Stimulated activated CD4-positive, alpha-beta T cell treated with anti-CD3 and anti-CD28 coated beads, Interleukin-1b, Interleukin-23, amount 100 ng/mL, for 48 hours (primary cell): ENCODE measurements around the gene FRK.
"Not testable (repeated sequence)": the region's sequence is repeated elsewhere in the genome, so short reads cannot be mapped to it uniquely, and the experiment has no call there.

Experiments used
- DNase-seq: peaks from one replicate; pipeline ENCODE4 v3.0.0-alpha.2; 2020

The FRK gene

DNA sequence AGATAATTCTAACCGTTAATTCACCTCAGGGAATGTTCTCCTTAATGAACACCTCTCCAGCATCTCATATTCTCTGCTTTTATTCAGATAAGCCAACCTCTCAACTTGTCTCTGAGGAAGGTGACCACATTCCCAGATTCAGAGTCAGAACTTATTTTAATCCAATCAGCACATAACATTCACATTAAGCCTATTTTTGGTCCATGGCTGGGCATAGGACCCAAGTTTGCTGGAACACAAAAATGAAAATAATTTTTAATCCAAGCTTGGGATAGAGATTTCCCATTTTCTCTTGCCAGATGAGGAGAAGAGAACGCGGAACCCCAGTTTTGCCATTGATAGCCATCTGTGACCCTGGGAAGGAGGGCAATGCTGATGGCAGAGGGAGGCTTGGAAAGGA lies 126.5 kb downstream of the FRK start:
- DNase-seq = no peak

DNA sequence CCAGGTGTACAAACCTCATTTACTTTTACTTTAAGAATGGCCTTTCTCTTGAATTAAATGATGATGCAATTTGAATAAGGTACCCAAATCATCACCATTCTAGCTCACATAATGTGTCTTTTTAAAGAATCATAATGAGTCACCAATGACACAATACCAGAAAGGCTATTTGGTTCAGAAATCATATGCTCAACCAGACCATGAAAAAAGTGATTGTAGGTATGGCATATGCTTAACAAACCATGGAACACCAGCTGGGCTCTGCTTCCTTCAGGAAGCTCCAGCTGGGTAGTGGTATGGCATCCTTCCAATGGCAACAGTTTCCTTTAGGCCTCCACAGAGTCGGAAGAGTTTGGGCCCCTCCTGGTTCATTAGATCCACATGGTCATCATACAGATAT lies 128.2 kb downstream of the FRK start:
- no peak for DNase-seq

DNA sequence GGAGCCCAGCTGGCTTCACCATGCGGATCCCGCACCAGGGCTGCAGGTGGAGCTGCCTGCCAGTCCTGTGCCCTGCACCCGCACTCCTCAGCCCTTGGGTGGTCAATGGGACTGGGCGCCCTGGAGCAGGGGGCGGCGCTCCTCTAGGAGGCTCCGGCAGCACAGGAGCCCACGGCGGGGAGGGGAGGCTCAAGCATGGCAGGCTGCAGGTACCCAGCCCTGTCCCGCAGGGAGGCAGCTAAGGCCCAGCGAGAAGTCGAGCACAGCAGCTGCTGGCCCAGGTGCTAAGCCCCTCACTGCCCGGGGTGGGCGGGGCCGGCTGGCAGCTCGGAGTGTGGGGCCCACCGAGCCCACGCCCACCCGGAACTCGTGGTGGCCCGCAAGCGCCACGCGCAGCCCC lies 132.7 kb downstream of the FRK start:
- DNase-seq = not testable (repeated sequence)

DNA sequence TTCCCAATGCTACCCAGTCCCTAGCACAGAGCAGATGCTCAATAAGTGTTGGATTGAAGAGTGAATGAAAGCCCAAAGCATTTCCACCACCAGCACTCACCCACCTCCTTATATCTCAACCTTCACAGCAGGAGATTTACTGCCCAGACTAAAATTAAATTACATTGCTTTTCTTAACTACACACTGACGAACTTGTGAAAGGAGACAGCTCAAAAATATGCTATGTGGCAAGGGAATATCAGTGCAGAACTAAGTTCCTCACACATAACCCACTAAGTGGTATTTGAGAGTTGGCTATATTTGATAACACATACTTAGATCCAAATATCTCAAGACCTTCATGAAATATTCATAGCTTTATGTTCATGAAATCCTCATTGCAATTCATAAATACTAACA lies 137.7 kb downstream of the FRK start:
- no peak for DNase-seq

DNA sequence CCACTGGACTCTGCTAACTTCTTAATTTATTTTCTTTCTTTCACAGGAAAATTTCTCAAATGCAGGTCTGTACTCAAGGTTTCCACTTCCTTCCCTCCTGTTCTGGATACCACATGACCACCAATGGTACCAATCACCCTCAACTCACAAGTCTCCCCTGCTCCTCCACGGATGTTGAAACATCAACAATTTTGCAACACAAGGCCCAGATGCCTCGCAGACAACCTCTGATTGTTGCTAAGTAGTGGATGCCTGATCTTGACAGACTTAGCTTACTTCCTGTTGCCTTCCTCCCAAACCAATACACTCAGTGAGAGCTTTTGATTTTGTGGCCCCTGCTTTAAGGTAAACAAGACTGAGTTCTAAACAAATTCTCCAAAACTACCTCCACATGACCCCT lies 146.6 kb downstream of the FRK start:
- no peak for DNase-seq

DNA sequence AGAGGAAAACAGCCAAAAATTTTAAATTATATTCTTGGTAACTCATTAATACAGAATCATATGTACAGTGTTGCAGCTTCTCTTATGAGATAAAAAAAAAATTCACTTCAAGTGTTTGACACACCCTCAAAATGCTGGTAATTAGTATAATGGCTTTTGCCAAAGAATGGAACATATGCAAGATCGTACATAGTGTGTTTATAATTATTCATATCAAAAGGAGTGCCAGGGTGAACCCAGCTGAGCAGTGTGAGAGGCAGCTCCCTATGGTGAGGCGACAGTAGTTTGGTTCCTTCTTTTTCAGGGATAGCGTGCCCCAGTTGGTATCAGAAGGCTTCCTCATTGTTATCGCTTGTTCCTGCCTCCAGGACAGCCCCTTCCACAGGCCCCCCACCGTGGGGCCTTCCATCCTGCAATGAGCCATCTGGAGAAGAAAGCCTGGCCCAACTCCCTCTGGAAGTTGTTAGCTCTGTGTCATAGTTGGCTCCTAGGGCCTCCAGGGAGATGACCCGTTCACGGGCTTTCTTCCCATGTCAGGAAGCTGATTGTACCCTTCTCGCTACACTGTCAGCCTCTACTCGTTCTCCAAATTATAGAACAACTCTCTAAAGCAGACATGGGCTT lies 150.7 kb downstream of the FRK start:
- no peak for DNase-seq

DNA sequence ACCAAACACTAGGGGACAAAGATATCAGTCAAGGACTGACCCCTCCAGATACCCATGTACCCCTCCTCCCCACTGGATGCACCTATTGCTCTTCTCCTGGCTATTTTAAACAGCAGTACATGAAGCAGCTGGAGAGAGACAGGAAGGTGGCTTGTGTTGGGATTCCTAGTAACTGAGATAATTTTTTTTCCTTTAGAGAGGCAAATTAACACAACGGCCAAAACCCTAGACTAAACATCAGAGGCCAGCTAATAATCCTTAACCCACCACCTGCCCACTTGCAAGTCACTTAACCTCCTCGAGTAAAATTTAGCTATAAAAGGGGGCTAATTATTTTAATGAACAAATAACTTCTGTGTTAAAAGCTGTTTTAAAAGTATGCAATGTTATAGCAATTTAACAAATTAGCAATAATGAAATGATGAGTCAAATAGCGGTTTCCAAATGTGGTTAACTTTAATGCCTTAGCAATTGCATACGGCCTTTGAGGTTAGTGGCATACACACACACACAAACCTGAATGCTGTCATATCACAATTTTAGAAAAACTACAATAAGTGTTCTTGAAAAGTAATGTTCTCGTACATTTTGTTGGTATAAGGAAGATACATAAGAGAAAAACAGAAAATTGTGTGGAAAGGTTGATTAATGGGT lies 151.7 kb downstream of the FRK start:
- no peak for DNase-seq

DNA sequence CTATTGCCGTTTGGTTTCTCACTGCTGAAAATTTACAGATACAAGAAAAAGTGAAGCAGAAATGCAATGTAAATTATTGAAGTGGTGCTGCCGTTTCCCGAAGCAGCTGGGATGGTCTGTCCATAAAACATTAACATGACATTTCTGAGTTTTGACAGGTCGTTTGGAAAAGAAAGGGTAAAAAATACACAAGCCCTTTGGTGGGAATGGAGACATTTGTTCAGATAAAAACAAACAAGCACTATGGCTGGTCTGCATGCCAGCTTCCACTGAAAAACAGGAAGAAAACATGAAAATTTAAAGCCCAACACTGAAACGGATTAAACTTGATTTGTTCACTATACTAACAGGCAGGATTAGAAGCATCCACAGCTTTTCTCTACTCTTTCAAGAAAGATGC lies 155.2 kb downstream of the FRK start:
- DNase-seq = no peak

DNA sequence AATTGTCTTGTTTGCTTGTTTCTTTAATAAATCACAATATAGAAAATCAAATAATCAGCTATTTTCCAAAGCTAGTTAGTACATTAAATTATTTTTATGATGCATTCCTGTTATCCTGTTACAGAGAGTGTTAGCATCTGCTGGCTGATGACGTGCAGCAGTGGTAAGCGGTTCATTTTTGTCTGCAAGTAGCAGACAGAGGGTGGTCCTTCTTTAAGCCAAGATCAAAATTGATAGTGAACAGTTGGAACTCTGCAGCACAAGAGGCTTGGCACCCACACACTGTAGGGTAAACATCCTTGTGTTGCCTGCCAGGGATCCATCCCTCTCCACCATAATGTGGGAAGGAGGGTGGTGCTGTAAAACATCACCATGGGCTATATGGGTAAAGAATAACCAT lies 158.3 kb downstream of the FRK start:
- DNase-seq = no peak

DNA sequence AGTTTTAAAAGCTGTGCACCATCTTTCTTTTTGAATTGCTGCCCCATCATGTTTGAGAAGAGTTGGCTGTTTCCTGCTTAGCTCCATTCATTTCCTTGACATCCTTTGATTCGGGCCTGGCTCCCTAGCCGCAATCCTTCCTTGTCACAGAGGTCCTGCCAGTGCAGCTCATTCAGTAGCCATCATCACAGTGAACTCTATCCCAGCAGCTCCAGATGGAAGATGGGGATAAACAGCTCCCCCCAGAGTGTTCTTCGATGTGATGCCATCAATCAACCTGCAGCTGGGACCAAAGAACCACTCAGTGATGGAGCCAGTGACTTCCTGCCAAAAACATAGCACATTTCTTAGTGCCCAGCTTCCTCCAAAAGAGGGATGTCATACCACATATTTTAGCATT lies 158.8 kb downstream of the FRK start:
- DNase-seq = no peak

DNA sequence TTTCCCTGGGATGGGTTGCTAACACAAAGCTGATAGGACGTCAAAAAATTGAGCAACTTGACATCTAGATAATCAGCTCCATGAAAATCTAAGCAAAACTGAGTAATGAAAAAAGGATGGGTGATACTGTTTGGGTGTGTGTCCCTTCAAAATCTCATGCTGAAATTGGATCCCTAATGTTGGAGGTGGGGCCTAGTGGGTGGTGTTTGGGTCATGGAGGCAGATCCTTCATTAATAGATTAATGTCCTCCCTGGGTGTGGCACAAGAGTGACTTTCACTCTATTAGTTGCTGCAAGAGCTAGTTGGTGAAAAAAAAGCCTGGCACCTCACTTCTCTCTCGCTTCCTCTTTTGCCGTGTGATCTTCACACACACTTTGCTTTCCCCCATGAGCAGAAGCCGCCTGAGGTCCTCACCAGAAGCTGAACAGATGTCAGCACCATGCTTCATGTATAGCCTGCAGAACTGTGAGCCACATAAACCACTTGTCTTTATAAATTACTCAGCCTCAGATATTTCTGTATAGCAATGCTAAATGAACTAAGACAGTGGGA lies 160.9 kb downstream of the FRK start:
- no peak for DNase-seq

DNA sequence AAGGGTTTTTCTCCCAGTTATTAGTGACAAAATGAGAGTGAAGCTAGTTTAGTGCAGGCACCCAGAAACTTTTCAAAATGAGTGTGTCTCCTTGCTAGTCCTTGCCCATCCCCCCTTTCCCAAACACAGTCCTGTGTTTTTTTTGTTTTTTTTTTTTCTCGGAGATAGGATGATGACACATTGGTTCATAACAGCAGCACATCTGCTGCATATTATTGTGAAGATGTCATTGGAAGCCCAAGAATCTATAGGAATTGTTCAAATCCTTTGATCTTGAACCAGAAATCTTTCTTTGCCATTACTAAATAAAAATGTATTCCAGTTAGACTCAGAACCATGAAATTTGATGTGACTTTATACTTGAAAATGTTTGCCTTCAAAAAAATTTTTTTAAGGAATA lies 162.4 kb downstream of the FRK start:
- DNase-seq = no peak

DNA sequence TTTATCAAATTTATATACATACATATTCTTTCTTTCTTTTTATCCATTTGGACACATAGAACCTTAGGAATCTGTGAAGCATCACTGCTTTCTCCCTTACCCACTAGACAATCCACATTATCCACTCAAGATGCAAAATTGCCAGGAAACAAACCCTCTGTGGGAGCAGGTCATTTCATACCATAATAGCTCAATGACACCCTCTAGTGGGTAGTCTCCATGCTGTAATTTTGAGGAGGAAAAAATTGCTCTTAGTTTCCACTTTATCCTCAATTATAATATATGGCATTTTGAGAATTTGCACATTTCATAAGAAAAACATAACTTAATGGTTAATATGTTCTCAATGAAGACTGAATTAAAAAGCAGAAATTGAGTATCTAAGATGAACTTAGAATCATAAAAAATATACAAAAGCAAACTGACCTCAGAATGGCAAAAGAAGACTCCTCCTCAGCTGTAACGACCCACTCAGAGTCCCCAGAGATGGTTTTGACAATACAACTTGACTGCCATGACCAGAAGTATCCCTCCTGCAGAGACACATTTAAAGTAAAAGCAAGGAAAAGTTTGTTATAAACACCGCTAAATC lies 164.1 kb downstream of the FRK start:
- DNase-seq = no peak

DNA sequence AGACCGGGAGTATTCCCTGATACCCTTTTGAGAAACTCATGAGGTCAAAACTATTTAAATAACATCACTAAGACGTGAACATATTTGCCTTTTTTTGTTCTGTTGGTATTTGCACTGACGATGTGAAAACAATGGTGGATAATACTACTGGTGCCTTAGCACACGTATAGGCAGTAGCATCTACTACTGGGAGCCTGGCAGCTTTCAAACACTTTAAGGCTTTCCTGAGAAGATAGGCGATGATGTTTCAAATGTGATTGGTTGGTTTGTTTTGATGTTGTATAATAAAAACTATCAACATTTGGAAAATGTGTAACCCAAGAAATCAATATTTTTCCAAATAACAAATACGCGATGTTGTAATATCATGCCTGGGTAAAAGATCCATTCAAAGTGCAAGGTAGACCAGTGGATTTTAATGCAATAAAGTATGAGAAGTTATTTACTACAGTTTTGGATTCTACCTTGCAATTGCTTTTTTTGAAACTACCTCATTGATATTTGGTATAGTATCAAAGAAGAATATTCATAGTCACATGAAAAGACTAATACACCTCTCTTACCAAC lies 166.2 kb downstream of the FRK start:
- no peak for DNase-seq

DNA sequence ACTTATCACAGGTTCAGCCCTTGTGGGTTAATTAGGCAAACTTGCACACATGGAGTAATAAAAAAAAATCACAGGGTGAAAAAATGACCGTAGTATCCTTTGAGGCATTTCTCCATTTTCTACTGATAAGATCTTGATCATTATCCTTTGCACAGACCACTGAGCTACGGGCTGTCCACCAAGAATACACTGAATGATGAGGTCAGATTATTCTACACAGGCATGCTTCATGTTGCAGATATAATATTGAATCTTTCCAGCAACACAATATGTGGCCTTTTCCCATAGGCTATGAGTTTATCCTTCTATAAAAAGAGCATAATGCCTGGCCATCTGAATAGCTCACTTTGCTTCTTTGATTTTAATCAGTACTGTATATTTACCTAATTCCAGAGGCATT lies 168.9 kb downstream of the FRK start:
- DNase-seq = no peak

DNA sequence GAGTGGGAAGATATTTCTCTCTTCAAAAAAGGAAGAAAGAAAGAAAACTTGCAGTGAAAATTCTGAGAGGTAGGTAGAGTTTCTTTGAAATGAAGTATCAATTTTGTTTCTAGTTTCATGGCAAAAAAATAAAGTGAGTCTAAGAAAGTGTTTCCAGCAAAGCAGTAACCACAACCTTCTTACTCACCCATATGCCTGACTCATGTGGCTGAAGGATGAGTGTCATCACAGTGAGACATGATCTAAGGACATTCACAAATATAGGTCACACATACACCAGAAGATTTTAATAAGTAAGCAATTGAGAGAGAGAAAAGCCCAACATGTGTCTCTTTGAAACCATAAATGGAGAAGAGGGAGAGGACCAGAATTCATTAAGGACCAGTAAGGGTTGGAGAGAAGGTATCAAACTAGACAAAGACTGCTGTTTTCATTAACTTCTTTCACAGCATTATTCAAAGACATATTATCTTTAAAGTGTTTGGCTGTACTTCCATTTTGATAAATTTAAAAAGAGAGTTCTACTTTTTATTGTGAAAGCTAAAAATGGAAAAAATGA lies 169.5 kb downstream of the FRK start:
- peak; percentile 8 for DNase-seq

DNA sequence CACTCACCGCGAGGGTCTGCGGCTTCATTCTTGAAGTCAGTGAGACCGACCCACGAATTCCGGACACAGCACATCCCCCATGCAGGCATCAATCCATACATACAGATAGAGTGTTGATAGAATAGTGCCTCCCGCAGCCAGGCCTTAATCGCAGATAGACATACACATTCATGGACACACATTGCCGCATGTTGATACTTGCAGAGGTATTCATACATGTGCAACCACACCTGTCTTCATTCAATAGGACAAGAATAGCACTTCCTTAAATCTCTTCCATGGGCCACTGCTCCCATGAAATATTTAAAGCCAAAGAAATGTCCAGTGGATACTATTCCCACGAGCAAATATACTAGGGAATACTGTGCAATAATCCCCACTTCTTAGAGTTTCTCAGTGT lies 170.5 kb downstream of the FRK start:
- DNase-seq = no peak

DNA sequence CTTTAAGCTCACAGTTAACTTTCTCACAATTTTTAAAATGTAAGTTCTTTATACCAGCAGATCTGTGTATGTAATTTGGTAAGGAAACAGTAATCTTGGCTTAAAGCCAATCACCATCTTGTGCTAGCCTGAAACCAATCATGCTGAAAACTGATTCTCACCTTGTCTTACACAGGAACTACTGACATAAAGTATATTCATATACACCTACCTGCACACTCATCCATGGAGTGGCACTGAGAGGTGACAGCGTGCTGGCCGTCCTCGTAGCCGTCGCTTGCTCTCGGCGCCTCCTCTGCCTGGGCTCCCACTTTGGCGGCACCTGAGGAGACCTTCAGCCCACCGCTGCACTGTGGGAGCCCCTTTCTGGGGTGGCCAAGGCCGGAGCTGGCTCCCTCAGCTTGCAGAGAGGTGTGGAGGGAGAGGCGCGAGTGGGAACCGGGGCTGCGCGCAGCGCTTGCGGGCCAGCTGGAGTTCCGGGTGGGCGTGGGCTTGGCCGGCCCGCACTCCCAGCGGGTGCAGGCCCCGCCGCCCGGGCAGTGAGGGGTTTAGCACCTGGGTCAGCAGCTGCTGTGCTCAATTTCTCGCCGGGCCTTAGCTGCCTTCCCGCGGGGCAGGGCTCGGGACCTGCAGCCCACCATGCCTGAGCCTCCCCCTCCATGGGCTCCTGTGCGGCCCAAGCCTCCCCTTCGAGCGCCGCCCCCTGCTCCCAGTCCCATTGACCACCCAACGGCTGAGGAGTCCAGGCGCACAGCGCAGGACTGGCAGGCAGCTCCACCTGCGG lies 171.8 kb downstream of the FRK start:
- DNase-seq = peak; percentile 3

DNA sequence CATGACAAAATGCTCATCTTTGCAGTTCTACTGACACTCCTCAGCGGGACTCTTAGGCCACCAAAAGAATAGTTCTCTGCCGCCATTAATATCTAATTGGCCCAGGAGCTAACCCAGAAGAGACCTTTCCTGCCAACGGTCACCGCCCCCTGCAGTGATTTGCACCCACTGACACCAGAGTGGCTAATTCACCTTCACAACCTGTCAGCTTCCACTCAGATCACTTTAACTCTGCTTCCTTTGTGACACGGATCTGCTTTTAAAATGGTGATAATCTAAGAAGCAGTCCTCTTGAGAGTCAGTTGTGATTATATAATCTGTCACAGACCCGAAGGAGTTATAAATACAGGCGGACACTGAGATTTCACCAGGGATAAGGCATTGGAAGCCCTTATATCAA lies 172.8 kb downstream of the FRK start:
- DNase-seq = no peak

DNA sequence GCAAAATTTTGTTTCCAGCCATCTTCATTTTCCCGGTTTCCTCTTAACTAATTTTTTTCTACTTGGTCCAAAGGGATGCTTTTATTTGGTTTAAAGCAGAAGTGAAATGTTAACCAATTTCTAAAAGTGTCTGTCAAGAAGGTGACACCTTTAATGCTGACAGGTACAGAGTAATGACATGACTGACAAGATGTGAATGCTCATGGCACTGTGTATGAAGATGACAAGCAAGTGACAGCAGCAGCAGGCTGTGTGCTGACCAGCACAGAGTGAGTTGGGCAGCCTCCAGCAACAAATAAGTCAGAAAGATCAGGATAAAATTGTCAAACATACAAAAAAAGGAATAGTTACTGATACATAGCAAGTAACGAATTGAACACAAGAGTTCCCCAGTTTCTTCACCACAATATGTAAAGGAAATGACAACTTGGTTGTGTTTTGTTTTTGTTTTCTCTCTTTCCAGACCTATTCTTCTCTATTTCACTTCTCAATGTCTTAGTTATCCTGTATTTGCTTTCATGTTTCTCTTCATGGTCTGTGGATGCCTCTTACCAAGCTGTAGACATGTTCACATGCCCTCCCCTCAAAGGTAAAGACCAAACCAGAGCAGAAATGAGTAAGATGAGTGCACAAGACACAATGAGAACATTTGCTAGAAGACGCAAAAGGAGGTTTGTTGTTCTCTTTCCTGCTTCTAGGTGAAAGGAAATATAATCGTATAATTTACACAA lies 174.9 kb downstream of the FRK start:
- DNase-seq = no peak

DNA sequence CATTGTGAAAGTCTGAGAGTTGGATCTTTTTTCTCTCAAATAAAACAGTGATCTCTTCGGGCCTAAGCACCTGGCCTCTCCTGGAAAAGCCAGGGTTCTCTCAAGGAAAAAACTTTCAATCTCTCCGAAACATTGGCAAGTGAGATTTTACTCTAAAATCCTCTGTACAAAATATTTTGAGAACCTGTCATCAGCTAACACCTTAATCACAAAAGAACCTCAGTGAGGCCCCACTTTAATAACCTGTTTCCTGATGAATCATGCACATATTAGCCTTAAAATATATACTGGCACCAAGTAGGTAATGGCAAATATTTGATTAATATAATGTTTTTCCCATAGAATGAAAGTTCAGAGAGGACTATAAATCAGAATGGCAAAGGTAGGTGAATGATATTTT lies 177.9 kb downstream of the FRK start:
- DNase-seq = no peak

DNA sequence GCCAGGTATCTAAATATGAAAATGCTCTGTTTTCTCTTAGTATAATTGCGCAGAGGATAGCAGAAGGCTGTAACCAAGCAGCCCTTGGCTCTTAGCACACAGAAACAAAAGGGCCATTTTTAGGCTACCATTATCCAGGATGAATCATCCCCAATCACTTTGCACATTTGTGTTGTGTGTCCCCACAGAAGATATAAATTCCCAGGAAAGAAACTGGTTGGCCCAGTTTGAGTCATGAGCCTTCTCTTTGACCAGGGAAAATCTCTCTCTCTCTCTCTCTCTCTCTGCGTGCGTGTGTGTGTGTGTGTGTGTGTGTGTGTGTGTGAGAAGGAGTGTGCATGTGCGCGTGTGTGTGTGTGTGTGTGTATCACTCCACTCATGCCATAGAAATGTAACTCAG lies 178.5 kb downstream of the FRK start:
- DNase-seq = no peak
